Measurements from ENCODE around the gene OR1L6. TPM values are rescaled to one million over a fixed set of nuclear protein-coding genes. Genes with fewer than 3 reads are reported as not detected.

Gene OR1L6, protein sequence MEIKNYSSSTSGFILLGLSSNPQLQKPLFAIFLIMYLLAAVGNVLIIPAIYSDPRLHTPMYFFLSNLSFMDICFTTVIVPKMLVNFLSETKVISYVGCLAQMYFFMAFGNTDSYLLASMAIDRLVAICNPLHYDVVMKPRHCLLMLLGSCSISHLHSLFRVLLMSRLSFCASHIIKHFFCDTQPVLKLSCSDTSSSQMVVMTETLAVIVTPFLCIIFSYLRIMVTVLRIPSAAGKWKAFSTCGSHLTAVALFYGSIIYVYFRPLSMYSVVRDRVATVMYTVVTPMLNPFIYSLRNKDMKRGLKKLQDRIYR
- not detected for total RNA-seq

GRCh38 chr9:122742003-122742402, at the start of gene OR1L6:
OR1L6 (plus strand) TSS chr9:122742303; CDS start chr9:122749848, 7,545 bp downstream.
- H3K4me1 Mint-ChIP-seq, result no peaks in the 10 kb centered on the region
- no peaks in the 10 kb centered on the region for H3K27me3 Mint-ChIP-seq
- H3K9me3 Mint-ChIP-seq, result peaks cover 6% of the 10 kb centered on the region
- no peak within 1 kb of the TSS for H3K4me3 Mint-ChIP-seq
- DNase-seq, result no peak
- no peak within 1 kb of the TSS for H3K27ac Mint-ChIP-seq
- H3K36me3 Mint-ChIP-seq, result no peaks in the 10 kb centered on the region

- no peaks in the 10 kb centered on the region for H3K4me1 Mint-ChIP-seq
- no peak overlapping the region for H3K27ac Mint-ChIP-seq
These were observed 46.4 kb upstream of the OR1L6 start for GRCh38 chr9:122695696-122696095.

DNA sequence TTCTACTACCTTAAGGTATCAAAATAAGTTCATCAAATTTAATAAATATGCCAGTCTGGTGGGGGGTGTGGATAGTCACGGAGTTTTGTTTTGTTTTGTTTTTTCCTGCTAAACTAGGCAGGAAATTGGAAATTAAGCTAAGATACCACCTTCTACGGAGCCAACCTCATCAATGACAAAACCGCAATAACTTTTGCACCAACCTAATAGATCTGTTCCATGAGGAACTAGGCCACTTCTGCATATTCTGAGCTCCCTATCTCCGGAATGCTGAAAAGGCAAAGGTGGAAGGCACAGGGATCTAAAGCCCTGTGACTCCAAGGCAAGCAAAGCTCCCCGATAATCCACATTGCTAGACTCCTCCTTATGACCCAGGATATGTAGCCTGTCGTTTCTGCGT, 24.1 kb upstream of the OR1L6 start:
- Mint-ChIP-seq H3K36me3 (peaks cover 6% of the 10 kb centered on the region), H3K4me3 (no peak overlapping the region), H3K4me1 (no peaks in the 10 kb centered on the region), H3K27ac (no peak overlapping the region), H3K9me3 (peaks cover 36% of the 10 kb centered on the region), H3K27me3 (no peaks in the 10 kb centered on the region)
- DNase-seq, result no peak

More at GRCh38 chr9:122695696-122696095, 46.4 kb upstream of the OR1L6 start:
- no peaks in the 10 kb centered on the region for H3K27me3 Mint-ChIP-seq
- no peaks in the 10 kb centered on the region for H3K36me3 Mint-ChIP-seq
- no peak for DNase-seq
- H3K9me3 Mint-ChIP-seq, result peaks cover 12% of the 10 kb centered on the region
- no peak overlapping the region for H3K4me3 Mint-ChIP-seq

- peaks cover 36% of the 10 kb centered on the region for H3K9me3 Mint-ChIP-seq
- H3K36me3 Mint-ChIP-seq, result peaks cover 7% of the 10 kb centered on the region
- H3K27ac Mint-ChIP-seq, result no peak overlapping the region
- H3K4me3 Mint-ChIP-seq, result no peak overlapping the region
- H3K4me1 Mint-ChIP-seq, result no peaks in the 10 kb centered on the region
- H3K27me3 Mint-ChIP-seq, result no peaks in the 10 kb centered on the region
- no peak for DNase-seq
These were observed 22.9 kb upstream of the OR1L6 start for GRCh38 chr9:122719218-122719617.

DNA sequence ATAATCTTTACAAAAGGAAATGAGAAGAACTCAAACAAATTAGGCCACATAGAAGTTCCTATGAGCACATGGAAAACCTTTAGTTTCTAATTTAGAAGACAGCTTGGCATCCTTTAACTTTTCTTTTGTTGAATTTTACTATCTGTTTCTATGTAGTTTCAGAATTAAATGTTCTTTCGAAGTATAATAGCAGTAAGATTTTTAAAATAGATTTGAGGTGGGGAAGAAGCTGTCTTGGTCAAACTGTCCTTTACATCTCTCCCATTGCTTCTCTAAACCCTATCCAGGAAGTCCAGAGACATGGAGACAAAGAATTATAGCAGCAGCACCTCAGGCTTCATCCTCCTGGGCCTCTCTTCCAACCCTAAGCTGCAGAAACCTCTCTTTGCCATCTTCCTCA, 18.4 kb upstream of the OR1L6 start, which contains the start of gene OR1L4:
OR1L4 (plus strand) TSS at position 301 of the 400 bp plus-strand sequence; CDS start at position 301, 0 bp downstream.
- no peak within 1 kb of the TSS for H3K4me3 Mint-ChIP-seq
- H3K4me1 Mint-ChIP-seq, result no peaks in the 10 kb centered on the region
- H3K36me3 Mint-ChIP-seq, result peaks cover 12% of the 10 kb centered on the region
- DNase-seq, result no peak
- no peaks in the 10 kb centered on the region for H3K27me3 Mint-ChIP-seq
- peaks cover 48% of the 10 kb centered on the region for H3K9me3 Mint-ChIP-seq
- no peak within 1 kb of the TSS for H3K27ac Mint-ChIP-seq

DNA sequence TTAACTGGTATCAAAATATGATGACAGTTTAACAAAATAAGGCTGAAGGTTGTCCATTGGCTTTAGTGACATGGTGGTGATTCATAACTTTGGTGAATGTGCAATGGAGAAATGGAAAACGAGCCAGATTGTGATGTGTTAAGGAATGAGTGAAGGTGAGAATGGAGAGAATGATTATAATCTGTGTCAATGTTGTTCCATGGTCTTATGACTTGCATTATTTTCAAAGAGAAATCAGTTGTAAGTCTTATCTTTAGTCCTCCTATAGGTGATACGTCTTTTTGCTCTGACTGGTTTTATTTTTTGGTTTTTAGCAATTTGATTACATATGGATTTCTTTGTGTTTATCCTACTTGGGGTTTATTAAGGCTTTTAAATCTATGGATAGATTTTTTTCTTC, 12.7 kb downstream of the OR1L6 start:
- no peaks in the 10 kb centered on the region for H3K4me1 Mint-ChIP-seq
- H3K36me3 Mint-ChIP-seq, result peaks cover 19% of the 10 kb centered on the region
- DNase-seq, result no peak
- no peak overlapping the region for H3K4me3 Mint-ChIP-seq
- H3K27me3 Mint-ChIP-seq, result peaks cover 3% of the 10 kb centered on the region
- no peak overlapping the region for H3K27ac Mint-ChIP-seq
- H3K9me3 Mint-ChIP-seq, result peaks cover 25% of the 10 kb centered on the region

DNA sequence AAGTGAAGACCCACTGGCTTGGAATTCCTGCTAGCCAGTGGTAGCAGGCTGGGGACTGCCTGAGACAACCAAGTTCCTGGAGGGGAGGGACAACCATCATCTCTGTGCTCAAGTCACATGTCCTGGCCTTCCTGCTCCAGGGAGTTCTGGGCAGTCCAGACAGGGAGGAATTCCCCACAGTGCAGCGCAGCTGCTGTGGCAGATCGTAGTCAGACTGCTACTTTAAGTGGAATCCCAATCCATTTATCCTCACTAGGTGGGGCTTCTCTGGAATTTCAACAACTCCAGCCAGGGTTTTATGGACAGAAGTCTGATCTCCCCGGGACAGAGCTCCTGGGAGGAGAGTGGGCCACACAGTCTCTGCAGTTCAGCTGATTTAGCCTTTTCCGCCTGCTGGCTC, 25.7 kb downstream of the OR1L6 start:
- Mint-ChIP-seq H3K27ac (no peak overlapping the region), H3K27me3 (no peaks in the 10 kb centered on the region), H3K4me3 (no peak overlapping the region), H3K36me3 (peaks cover 16% of the 10 kb centered on the region), H3K9me3 (peaks cover 31% of the 10 kb centered on the region), H3K4me1 (no peaks in the 10 kb centered on the region)
- no peak for DNase-seq

GRCh38 chr9:122777052-122777451, 34.9 kb downstream of the OR1L6 start:
- Mint-ChIP-seq H3K27me3 (no peaks in the 10 kb centered on the region), H3K4me3 (no peak overlapping the region), H3K27ac (no peak overlapping the region), H3K36me3 (no peaks in the 10 kb centered on the region), H3K9me3 (peaks cover 11% of the 10 kb centered on the region), H3K4me1 (no peaks in the 10 kb centered on the region)
- DNase-seq, result no peak

GRCh38 chr9:122777935-122778627, 36.0 kb downstream of the OR1L6 start:
- Mint-ChIP-seq H3K9me3 (peaks cover 6% of the 10 kb centered on the region), H3K27me3 (no peaks in the 10 kb centered on the region), H3K4me3 (no peak overlapping the region), H3K4me1 (no peaks in the 10 kb centered on the region), H3K36me3 (no peaks in the 10 kb centered on the region), H3K27ac (no peak overlapping the region)
- no peak for DNase-seq

GRCh38 chr9:122779181-122779580, 37.1 kb downstream of the OR1L6 start:
- H3K36me3 Mint-ChIP-seq, result no peaks in the 10 kb centered on the region
- no peaks in the 10 kb centered on the region for H3K9me3 Mint-ChIP-seq
- no peak overlapping the region for H3K27ac Mint-ChIP-seq
- no peaks in the 10 kb centered on the region for H3K4me1 Mint-ChIP-seq
- H3K4me3 Mint-ChIP-seq, result no peak overlapping the region
- H3K27me3 Mint-ChIP-seq, result no peaks in the 10 kb centered on the region
- no peak for DNase-seq

GRCh38 chr9:122780026-122780425, 37.9 kb downstream of the OR1L6 start:
- Mint-ChIP-seq H3K4me1 (no peaks in the 10 kb centered on the region), H3K27ac (no peak overlapping the region), H3K27me3 (no peaks in the 10 kb centered on the region), H3K9me3 (no peaks in the 10 kb centered on the region), H3K36me3 (no peaks in the 10 kb centered on the region), H3K4me3 (no peak overlapping the region)
- no peak for DNase-seq

GRCh38 chr9:122781671-122782070, 39.6 kb downstream of the OR1L6 start:
- no peaks in the 10 kb centered on the region for H3K9me3 Mint-ChIP-seq
- H3K4me1 Mint-ChIP-seq, result no peaks in the 10 kb centered on the region
- no peaks in the 10 kb centered on the region for H3K27me3 Mint-ChIP-seq
- no peaks in the 10 kb centered on the region for H3K36me3 Mint-ChIP-seq
- DNase-seq, result no peak
- H3K4me3 Mint-ChIP-seq, result no peak overlapping the region
- no peak overlapping the region for H3K27ac Mint-ChIP-seq

- Mint-ChIP-seq H3K27me3 (no peaks in the 10 kb centered on the region), H3K9me3 (no peaks in the 10 kb centered on the region), H3K27ac (no peak overlapping the region), H3K36me3 (no peaks in the 10 kb centered on the region), H3K4me1 (no peaks in the 10 kb centered on the region), H3K4me3 (no peak overlapping the region)
- no peak for DNase-seq
These were observed 43.2 kb downstream of the OR1L6 start for GRCh38 chr9:122785269-122785668.

GRCh38 chr9:122786338-122786737, 44.2 kb downstream of the OR1L6 start:
- no peaks in the 10 kb centered on the region for H3K9me3 Mint-ChIP-seq
- H3K27me3 Mint-ChIP-seq, result no peaks in the 10 kb centered on the region
- DNase-seq, result no peak
- H3K4me3 Mint-ChIP-seq, result no peak overlapping the region
- H3K36me3 Mint-ChIP-seq, result no peaks in the 10 kb centered on the region
- no peaks in the 10 kb centered on the region for H3K4me1 Mint-ChIP-seq
- H3K27ac Mint-ChIP-seq, result no peak overlapping the region

GRCh38 chr9:122788831-122789230, 46.7 kb downstream of the OR1L6 start, which contains the start of gene OR5C1:
OR5C1 (plus strand) TSS chr9:122788933; CDS start chr9:122788933, 0 bp downstream.
- Mint-ChIP-seq H3K36me3 (no peaks in the 10 kb centered on the region), H3K9me3 (no peaks in the 10 kb centered on the region), H3K4me1 (no peaks in the 10 kb centered on the region), H3K27ac (no peak within 1 kb of the TSS), H3K27me3 (no peaks in the 10 kb centered on the region), H3K4me3 (no peak within 1 kb of the TSS)
- no peak for DNase-seq
